Measurements from ENCODE around the gene KLF15.

DNA sequence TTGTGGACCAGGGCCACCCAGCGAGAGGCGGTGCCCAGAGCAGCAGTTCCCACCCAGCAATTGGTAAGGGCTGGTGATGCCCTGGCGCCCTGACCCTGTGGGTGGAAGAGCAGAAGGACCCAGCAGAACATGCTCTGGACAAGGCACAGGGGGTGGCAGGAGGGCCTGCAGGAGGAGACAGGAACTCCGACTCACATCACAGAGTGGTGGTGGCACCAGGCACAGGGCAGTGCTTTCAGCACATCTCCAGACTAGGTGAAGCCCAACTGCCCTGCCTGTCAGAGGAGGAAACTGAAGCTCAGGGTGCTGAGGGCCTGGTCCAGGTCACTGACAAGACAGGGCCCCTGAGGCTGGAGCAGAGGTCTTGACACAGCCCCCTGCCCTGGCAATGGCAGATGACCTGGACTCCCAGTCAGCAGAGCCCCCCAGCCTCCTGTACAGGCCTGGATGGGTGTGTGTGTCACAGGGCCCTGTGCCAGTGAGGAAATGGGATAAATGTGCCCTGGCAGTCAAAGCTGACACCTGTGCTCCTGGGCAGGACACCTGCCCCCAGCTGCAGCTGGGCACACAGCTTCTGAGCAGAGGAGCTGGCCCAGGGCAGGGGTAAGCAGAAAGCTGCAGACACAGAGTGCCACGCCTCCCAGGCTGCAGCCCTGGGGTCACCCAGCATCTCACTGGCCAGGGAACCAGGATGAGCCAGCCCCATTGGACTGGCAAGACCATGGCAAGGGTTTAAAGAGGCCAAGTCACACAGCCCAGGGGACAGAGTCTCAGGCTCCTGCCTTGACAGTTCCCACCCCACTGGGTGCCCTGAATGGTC is 11.4 kb downstream of the KLF15 start:
- TF ChIP-seq, protein P1, sequence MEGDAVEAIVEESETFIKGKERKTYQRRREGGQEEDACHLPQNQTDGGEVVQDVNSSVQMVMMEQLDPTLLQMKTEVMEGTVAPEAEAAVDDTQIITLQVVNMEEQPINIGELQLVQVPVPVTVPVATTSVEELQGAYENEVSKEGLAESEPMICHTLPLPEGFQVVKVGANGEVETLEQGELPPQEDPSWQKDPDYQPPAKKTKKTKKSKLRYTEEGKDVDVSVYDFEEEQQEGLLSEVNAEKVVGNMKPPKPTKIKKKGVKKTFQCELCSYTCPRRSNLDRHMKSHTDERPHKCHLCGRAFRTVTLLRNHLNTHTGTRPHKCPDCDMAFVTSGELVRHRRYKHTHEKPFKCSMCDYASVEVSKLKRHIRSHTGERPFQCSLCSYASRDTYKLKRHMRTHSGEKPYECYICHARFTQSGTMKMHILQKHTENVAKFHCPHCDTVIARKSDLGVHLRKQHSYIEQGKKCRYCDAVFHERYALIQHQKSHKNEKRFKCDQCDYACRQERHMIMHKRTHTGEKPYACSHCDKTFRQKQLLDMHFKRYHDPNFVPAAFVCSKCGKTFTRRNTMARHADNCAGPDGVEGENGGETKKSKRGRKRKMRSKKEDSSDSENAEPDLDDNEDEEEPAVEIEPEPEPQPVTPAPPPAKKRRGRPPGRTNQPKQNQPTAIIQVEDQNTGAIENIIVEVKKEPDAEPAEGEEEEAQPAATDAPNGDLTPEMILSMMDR (IDR thresholded peaks at IDR 0.05): no peak
- TF ChIP-seq ZFX (IDR thresholded peaks at IDR 0.05; ENCODE audit: borderline replicate concordance): no peak

Data from 22Rv1 (cell line).